ENCODE results near the gene SF3A1.

The SF3A1 gene

DNA sequence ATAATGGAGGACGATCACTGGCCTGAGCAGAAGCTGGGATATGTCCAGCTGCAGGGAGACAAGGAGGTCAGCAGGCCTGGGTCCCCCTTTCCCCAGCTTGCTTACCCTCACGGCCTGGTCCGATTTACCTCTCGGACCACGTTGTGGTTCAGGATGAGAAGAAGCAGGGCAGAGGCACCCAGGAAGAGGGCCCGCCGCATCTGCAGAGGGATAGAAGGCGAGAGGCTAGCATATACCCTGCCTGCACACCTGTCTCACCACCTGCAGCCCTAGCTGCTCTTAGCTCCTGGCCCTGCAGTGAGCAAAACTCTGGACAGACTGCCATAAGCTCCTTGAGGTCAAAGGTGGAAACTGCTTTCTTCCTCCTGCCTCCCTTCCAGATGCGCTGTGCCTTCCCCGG lies 29.2 kb upstream of the SF3A1 start:
- no peak for DNase-seq (ENCODE audit: low read depth)

DNA sequence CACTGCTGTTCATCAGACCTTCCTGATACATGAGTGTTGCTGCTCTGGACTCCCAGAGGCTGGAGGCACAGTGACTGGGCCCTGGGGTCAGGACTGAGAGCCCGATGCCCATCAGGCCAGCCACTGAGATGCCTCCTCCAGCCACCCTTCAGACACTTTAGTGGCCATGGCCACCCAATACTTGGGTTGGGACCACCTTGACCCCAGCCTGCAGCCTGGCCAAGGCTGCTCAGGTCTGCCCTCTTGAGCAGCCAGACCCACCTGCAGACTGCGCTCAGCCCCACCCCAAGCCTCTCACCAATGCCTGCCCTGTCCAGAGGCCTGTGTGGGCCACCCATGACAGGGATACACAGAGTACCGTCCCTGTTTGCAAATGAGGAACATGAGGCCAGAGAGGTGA lies 26.4 kb upstream of the SF3A1 start:
- DNase-seq (ENCODE audit: low read depth) = no peak

DNA sequence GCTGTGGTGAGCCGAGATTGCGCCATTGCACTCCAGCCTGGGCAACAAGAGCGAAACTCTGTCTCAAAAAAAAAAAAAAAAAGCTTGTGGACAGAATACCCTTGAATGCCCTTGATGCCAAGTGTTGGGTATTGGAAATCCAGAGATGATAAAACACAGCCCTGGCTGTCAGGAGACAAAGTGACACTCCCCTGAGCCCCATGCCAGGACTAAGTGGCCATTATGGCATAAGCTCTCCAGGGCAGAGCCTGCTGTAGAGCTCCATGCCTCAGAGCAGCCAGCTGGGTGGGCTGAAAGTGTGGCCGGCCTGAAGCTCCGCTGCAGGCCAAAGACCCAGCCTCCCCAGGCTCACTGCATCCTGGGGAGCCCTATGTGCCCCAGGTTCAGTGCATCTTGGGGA lies 25.6 kb upstream of the SF3A1 start:
- DNase-seq (ENCODE audit: low read depth) = no peak

DNA sequence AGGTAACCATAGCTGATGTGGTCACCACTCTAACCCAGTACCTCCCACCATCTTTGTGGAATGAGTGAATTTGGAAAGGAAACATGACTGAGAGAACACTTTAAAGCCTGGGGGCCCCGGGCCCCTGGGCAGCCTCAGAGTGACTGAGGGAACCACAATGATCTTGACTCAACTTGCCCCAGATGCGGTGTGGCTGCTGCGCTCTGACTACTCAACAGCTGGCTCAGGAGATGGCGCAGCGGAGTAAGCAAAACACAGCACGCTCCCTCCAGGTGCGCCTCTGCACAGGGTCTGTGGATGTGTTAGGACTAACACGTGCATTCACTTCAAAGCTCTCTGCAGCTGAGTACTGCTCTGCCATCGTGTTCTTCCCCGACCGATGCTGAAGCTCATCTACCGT lies 24.6 kb upstream of the SF3A1 start:
- no peak for DNase-seq (ENCODE audit: low read depth)

DNA sequence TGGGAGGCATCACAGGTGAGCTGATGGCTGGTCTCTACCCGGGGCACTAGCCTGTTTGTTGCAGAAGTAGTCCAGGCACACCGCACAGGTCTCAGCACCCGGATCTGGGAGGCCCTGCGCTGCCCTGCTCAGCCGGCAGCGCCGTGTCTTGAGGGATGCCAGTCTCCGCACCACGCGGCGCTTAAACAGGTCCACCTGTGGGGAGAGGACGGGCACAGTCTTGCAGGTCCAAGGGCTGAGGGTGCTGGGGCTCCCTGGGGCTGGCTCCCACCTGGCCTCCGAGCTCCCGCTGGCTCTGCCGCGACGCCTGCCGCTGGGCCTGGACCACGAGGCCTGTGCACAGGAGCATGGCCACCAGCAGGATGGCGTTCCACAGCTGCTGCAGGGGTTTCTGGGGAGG lies 23.3 kb upstream of the SF3A1 start:
- DNase-seq (ENCODE audit: low read depth) = no peak

DNA sequence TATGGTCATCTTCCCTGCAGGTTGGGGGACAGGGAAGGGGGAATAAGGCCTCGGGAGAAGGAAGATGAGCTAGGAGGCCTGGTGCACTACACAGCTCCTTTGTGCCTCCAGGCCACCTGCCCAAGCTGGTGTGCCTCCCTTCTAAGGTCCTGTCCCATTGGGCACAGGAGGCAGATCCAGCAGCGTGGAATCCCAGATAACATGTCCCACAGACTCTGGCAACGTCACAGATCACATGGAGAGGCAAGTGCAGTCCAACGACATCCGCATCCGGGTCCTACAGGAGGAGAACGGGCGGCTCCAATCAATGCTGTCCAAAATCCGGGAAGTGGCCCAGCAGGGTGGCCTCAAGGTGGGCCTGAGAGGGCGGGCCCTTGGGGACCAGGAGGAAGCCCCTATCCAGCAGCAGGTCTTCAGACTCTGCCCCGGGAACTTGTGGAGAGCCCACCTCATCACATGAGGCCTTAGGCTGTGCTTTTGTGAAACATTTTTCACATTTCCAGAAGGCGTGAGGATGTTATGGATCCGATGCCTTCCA lies 18.7 kb upstream of the SF3A1 start:
- DNase-seq (ENCODE audit: low read depth) = no peak

DNA sequence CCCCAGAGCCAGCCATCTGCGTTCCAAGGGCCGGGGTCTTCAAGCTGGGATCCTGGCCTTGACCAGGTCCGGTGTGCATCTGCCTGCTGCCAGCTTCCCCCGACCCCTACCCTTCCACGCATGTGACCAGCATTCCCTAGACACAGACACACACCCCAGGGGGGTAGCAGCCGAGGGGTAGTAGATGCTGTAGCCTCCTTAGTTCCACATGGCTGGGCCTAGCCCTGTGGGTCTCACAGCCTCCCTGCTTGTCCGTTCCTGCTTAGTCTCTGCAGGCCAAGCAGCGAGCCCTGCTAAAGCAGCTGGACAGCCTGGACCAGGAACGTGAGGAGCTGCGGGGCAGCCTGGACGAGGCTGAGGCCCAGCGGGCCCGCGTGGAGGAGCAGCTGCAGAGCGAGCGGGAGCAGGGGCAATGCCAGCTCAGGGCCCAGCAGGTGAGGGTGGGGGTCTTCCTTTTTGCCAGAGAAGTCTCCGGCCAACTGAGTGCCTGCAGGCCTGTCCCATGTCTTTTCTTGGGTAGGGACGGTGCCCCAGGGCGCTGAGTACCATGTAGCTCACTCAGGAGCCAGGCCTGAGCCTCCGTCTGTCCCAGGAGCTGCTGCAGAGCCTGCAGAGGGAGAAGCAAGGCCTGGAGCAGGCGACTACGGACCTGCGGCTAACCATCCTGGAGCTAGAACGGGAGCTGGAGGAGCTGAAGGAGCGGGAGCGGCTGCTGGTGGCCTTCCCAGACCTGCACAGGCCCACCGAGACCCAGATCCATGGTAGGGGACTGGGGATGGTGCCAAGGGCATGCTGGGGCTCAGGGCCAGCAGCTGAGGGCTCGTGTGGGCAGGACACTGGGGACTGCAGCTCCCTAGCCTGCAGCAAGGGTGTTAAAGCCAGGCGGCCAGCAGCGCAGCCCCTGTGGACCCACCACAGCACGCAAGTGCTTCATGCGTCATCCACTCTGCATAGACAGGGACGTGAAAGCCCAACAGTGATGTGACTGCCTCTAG lies 16.9 kb upstream of the SF3A1 start:
- DNase-seq (ENCODE audit: low read depth) = no peak

DNA sequence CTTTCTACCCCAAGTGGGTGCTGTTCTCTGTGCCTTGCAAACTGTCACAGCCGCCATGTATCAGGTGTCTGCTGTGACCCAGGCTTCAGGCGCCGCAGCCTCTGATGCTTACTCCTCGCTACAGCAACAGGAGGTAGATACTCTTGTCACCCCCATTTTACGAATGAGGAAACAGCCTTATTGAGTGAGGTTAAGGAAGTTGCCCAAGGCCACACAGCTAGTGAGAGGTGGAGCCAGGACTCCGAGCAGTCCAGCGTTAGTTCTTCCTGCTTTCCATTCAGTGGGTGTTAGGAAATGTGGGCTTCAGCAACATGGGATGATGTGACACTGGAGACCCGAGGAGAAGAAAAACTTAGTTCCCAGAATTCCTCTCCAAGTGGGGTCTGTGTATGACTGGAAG lies 16.2 kb upstream of the SF3A1 start:
- DNase-seq (ENCODE audit: low read depth) = no peak

DNA sequence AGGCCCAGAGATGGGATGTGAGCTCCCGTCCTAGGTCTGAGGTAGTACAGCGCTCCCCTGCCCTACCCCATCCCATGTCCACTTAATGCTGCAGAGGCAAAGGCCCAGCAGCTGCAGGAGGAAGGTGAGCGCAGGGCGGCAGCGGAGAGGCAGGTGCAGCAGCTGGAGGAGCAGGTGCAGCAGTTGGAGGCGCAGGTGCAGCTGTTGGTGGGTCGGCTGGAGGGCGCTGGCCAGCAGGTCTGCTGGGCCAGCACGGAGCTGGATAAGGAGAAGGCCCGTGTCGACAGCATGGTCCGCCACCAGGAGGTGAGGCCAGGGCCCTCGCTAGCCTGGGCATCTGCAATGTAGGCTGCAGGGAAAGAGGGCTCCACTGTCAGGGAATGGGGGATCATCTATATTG lies 15.3 kb upstream of the SF3A1 start:
- DNase-seq (ENCODE audit: low read depth) = no peak

DNA sequence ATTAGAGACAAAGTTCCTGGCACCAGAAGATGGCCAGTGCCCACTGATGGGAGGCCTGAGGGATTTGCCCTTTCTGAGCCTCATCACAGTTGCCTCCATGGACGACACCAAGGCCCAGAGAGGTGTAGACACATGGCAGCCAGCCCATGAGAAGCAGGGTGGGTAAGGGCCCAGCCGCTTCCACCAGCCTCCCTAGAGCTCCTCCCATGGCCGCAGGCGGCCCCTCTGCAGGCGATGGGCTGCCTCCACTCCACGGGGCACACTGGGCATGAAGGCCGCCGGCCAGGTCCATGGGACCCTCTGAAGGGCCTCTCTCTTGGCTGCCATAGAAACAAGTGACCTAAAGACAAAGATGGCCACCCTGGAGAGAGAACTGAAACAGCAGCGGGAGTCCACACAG lies 14.6 kb upstream of the SF3A1 start:
- DNase-seq (ENCODE audit: low read depth) = no peak

DNA sequence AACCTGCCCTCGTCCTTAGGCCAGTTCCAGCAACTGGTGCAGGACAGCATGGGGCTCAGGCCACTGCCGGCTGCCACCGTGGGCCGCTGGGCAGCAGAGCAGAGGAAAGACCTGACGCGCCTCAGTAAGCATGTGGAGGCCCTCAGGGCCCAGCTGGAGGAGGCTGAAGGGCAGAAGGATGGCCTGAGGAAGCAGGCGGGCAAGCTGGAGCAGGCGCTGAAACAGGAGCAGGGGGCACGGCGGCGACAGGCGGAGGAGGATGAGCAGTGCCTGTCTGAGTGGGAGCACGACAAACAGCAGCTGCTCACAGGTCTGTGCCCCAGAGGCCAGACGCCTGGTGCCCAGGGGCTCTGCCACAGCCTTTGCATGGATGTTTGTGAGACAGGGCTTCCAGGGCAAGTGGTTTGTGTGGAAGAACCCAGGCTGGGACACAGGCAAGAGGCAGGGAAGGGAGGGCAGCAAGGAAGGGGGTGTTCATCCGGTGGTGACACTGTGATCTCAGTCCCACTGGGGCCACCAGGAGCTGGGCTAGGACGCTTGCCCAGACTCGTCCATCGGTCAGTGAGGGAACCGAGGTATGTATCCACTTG lies 14.0 kb upstream of the SF3A1 start:
- no peak for DNase-seq (ENCODE audit: low read depth)

DNA sequence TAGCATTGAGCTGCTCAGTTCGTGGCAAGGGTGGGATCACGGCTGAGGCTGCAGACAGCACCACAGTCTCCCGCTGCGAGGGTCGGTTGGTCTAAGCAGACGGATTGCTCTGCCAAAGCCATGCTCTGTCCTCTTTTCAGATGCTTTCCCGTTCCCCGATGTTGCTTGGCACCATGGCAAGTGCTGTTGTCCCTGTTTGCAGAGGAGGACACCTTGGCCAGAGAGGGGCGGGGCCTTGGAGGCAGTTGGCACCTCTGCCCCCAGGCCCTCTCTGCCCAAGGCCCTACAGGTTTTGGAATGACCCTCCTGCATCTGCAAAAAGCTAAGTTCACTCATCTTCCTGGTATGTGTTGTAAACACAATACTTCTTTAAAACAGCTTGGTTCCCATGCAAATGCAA lies 11.7 kb upstream of the SF3A1 start:
- no peak for DNase-seq (ENCODE audit: low read depth)

DNA sequence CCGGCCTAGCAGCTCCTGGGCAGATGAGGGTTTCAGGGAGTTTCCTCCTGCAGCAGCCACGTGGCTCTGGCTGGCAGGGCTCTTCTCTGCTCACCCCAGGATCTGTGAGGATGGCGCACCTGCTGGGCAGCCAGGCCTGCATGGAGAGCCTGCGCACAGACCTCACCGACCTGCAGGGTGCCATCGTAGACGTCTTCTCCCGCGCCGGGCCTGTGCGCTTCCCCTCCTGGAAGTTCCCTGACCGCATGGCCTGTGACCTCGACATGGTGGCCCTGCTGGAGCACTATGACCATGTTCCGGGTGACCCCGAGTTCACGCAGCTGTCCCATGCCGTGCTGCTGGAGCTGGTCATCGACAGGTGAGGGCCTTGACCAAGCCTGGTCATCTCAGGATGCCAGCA lies 9.2 kb upstream of the SF3A1 start:
- no peak for DNase-seq (ENCODE audit: low read depth)

DNA sequence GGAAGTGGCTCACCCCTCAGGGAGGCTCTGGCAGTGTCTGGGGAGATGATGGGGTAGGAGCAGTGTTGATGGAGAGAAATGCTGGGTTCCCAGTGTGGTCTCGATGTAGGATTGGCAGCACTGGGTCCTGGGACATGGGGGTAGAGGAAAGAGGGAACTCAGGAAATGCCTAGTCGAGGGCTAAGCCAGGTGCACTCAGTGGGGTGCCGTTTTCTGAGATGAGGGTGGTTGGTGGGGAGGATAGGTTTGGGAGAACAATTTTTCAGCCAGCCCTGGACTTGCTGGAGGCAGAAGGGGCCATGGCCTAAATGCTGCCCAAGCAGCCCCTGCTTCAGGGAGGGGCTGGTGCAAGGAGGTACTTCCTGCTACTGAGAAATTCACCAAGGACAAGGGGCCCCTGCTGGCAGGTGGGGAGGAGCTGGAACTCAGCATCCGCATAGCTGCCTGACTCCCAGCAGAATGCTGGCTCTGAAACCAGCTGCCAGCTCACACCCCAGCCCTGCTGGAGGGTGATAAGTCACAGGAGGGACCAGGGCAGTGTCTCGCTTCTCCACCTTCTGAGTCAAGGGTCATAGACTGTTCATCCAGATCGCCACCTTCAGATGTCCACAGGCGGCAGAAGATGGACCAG lies 6.1 kb upstream of the SF3A1 start:
- DNase-seq (ENCODE audit: low read depth) = no peak

DNA sequence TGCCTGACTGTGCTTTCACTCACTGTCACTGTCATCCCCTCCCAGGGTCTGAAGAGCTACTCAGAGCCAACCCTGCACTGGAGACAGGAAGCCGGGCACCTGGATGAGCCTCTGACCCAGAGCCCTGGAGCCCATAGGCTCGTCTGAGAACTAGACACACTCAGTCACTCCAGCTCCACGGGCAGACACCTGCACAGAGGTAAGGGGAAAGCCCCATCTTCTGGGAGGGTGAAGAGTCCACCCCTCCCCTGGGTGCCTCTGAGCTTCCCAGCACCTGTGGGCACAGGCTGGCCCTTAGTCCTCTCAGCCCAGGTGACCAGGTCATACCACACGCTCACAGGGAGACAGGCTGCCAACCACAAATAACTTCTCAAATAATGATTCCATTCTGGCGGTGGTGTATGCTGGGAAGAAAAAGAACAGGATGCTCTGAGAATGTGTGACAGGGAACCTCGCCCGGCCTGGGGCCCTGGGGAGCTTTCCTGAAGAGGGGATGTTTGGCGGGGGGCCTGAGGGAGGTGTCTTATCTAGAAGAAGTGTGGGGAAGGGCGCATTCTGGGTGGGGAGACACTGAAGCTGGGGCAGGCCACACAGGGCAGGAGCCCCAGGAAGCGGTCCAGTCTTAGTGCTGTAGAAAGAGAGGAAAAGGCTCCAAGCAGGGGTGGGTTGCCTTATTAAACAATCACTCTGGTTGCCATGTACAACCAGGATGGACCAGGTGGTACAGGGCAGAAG lies 5.4 kb upstream of the SF3A1 start:
- no peak for DNase-seq (ENCODE audit: low read depth)

DNA sequence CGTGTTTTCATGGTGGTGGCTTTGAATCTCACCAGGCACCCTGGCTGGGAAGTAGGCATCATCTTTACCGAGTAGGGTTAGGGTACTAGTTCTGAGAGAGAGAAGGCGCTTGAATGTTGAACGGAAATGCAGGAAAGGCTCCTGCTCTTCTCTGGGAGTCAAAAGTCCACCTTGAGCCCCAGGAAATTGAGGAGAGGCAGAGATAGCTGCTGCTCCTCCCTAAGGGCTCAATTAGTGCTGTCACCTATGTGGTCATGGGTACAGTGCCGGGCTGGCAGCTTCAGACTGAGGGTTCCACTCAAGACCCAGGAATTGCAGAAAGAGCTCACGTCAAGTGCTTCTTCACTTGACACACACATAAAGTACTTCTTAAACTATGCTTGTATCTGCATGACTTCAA lies 1.8 kb upstream of the SF3A1 start:
- no peak for DNase-seq (ENCODE audit: low read depth)

DNA sequence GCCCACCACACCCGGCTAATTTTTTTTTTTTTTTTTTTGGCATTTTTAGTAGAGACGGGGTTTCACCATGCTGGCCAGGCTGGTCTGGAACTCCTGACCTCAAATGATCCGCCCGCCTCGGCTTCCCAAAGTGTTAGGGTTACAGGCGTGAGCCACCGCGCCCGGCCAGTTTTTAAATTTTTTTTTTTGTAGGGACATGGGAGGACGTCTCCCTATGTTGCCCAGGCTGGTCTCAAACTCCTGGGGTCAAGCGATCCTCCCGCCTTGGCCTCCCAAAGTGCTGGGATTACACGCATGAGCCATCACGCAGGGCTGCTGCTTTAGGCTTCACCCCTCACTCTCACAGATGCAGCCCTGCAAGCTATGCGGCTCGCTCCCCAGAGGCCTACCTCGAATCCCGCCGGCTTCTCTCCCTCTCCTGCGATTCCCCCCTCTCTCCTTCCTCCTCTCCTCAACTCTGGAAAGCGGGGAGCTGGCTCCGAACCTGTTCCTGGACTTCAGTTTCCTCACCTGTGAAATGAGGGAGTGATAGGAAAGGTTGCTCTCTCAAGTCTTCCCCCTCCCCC lies 1.0 kb upstream of the SF3A1 start:
- no peak for DNase-seq (ENCODE audit: low read depth)

DNA sequence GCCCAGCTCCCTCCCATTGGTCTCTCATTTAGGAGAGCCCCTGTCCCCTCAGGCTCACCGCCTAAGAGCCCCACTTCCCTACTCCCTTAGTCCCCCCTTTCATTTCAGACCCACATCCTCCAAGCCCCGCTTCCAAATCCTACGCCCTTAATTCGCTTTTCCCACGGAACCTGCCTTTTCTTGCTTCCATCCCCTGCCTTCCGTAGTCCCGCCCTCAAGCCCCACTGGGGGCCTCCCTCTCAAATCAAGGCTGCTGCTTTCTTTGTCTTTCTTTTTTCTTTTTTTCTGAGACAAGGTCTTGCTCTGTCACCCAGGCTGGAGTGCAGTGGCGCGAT lies 509 bp upstream of the SF3A1 start:
- no peak for DNase-seq (ENCODE audit: low read depth)

DNA sequence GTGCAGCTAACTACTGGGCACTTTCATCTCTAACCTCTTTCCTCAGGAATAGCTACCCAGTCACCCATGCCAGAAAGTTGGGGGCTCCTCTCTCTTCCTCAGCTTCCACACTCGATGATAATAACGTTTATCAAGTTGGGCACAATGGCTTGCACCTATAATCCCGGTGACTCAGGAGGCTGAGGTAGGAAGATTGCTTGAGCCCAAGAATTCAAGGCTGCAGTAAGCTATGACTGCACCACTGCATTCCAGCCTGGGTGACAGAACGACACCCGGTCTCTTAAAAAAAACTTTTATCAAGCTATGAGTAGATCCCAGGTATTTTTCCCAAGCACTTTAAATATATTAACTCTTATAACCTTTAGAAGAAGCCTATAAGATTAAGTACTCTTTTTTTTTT lies 2.0 kb downstream of the SF3A1 start:
- DNase-seq (ENCODE audit: low read depth) = no peak

DNA sequence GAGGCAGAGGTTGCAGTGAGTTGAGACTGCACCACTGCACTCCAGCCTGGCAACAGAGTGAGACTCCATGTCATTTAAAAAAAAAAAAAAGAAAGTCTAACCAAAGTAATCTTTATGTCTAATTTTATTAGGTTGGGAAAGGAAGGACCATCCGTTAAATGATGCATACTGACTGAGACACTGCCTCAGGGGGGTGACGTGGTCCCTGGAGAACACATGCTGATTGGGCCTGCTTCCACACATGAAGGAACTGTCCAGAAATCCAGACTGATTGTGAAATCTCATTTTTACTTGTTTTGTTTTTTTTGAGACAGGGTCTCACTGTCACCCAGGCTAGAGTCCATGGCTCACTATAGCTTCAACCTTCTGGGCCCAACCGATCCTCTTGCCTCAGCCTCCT lies 5.5 kb downstream of the SF3A1 start:
- DNase-seq (ENCODE audit: low read depth) = no peak

DNA sequence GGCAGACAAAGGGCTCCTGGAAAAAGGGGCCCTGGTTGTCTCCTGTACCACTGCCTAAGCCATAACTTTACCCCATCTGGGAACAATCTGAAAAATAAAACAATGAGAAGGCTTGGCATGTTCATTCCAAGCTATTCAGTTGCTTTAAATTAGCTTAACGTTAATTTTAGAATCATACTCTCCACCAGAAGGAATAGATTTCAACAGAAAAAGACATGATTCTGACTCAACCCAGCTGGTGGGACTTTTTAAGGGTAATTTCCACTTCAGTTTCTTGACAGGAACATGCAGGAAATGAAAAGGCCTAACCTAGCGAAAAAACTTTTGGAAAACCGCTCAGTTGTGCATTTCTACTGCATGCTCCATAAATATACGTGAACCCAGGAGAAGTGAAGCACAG lies 7.9 kb downstream of the SF3A1 start:
- DNase-seq (ENCODE audit: low read depth) = no peak

DNA sequence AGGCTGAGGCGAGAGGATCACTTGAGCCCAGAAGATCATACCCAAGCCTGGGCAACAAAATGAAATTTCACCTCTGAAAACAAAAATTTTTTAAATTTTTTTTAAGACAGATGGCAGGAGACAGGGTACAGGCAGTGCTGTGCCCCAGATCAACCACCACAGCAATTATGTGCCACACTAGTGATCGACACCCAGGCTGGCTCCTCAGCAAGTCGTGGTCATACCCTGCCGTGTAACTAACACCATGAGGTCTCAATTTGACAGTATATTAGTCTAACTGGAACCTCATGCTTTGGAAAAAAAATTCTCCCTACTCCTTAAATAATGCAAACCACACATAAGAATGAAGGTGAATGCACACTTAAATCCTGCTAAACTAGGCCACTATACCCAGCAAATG lies 8.3 kb downstream of the SF3A1 start:
- DNase-seq (ENCODE audit: low read depth) = no peak

Data from iris pigment epithelial cell (primary cell).